Epithelial cell of prostate (primary cell): Measurements from ENCODE around the gene ZFTA.

ENCODE experiments used
- DNase-seq: peaks from one replicate; pipeline ENCODE4 v3.0.0-alpha.2; 2011; ENCODE audit warnings: low read depth, low spot score
- H3K27ac ChIP-seq: fragments of 450-650 bp; 2 replicates; pipeline ENCODE4 v1.5.1; 2017; ENCODE audit warnings: mild to moderate bottlenecking

The ZFTA gene

DNA sequence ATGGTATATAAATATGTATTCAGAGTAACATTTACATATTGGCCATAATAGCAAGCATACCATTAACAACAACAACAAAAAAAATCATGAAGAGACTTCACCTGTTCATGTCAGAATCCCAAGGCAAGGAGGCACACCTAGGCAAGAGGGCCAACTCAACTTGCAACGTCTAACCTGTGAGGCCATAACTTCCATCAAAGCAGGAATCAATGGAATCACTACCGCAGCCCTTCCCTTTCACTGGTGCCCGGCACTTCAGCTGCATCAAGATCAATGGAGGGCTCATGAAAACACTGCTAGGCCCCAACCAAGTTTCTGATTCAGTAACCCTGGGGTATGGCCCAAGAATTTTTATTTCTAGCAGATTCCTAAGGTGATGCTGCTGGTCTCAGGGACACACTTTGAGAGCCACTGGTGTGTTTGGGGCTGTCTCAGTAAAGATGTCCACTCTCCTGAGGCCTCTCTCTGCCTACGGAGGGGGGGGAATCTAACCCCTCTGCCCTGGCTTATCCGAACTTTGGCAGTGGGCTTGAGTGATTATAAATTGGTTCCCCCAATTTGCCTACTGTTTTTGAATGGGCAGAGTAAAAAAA, 8.0 kb downstream of the ZFTA start:
- no peak for DNase-seq
- H3K27ac ChIP-seq, result no peak overlapping the region

DNA sequence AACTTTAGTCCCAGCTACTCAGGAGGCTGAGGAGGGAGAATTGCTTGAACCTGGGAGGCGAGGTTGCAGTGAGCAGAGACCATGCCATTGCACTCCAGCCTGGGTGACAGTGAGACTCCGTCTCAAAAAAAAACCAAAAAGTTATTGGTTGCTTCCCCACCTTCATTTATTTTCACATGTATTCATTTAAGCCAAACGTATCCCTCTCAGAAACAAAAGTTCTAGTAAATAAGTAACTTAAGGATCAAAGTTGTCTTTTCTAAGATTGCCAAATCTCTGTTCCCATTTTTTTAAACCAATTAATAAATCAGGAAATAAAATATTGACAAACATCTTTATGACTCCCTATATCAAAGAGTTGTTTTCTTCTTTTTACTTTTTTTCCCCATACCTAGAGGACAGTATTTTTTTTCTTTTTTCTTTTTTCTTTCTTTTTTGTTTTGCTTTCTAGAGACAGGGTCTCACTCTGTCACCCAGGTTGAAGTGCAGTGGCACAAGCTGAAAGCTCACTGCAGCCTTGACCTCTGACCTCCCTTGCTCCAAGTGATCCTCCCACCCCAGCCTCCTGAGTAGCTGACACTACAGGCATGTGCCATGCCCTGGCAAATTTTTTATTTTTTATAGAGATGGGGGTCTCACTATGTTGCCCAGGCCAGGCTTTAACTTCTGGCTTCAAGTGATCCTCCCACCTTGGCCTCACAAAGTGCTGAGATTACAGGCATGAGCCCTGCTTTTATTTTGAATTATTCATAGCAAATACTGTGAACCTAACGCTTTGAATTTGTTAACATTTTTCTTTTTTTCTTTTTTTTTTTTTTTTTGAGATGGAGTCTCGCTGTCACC, 11.4 kb downstream of the ZFTA start:
- no peak for DNase-seq
- no peak overlapping the region for H3K27ac ChIP-seq

DNA sequence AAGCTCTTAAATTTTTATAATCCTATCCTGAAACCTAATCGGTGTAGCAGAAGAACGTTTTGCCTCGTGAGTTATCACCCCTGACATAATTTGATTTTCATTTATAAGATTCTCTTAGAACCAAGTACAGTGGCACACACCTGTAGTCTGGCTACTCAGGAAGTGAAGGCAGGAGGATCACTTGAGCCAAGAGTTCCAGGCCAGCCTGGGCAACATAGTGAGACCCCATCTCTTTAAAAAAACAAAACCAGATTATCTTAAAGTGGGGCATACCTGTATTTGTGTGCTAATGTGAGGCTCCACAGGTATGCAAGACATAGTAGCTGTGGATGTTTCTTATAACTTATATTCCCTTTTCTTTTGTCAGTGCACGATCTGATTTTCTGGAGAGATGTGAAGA, 19.0 kb downstream of the ZFTA start:
- H3K27ac ChIP-seq, result no peak overlapping the region
- no peak for DNase-seq

GRCh38 chr11:63747011-63747410, 21.6 kb downstream of the ZFTA start:
- DNase-seq, result peak; percentile 20
- no peak overlapping the region for H3K27ac ChIP-seq

- H3K27ac ChIP-seq, result no peak overlapping the region
- no peak for DNase-seq
These were observed 23.0 kb downstream of the ZFTA start for GRCh38 chr11:63745304-63746170.

GRCh38 chr11:63738720-63739360, 29.7 kb downstream of the ZFTA start:
- peak; percentile 12 for DNase-seq
- no peak overlapping the region for H3K27ac ChIP-seq

- no peak overlapping the region for H3K27ac ChIP-seq
- DNase-seq, result no peak
These were observed 30.9 kb downstream of the ZFTA start for GRCh38 chr11:63737718-63738117.

DNA sequence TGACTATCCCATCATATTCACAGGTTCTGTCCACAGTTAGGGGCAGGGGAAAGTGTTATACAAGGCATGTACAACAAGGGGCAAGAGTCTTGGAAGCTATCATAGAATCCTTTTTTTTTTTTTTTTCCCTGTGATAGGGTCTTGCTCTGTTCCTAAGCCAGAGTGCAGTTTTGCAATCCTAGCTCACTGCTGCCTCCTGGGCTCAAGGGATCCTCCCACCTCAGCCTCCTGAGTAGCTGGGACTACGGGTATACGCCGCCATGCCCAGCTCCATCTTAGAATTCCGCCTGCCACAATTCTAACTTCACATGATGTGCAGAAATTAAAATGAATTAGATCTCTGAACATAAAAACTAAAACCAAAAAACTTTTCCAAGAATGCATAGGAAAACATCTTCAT, 31.7 kb downstream of the ZFTA start:
- DNase-seq, result no peak
- H3K27ac ChIP-seq, result no peak overlapping the region

- no peak overlapping the region for H3K27ac ChIP-seq
These were observed 39.2 kb downstream of the ZFTA start for GRCh38 chr11:63729326-63729725.

DNA sequence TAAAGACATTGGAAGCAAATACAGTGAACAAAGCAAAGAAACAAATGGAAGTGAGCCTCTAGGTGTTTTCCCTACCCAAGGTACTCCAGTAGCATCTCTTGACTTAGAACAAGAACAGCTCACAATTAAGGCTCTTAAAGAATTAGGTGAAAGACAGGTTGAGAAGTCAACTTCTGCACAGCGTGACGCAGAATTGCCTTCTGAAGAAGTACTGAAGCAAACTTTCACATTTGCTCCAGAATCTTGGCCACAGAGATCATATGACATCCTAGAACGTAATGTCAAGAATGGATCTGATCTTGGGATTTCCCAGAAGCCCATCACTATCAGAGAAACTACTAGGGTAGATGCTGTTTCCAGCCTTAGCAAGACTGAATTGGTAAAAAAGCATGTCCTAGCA, 48.0 kb downstream of the ZFTA start:
- H3K27ac ChIP-seq, result no peak overlapping the region
- DNase-seq, result no peak

More at GRCh38 chr11:63729326-63729725, 39.2 kb downstream of the ZFTA start:
- no peak for DNase-seq

DNA sequence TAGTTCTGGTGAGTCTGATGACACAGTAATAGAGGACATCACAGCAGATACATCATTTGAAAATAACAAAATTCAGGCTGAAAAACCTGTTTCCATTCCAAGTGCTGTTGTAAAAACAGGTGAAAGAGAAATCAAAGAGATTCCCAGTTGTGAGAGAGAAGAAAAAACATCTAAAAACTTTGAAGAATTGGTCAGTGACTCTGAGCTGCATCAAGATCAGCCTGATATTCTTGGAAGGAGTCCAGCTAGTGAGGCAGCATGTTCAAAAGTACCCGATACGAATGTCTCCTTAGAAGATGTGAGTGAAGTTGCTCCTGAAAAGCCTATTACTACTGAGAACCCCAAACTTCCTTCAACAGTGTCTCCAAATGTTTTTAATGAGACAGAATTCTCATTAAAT, 48.6 kb downstream of the ZFTA start:
- no peak overlapping the region for H3K27ac ChIP-seq
- no peak for DNase-seq

GRCh38 chr11:63719001-63719400, 49.6 kb downstream of the ZFTA start:
- H3K27ac ChIP-seq, result no peak overlapping the region
- no peak for DNase-seq
